Activated CD8-positive, alpha-beta T cell treated with anti-CD3 and anti-CD28 coated beads, Interleukin-2, amount 10 ng/mL, durations not matched to agents 7 days and 5 days (primary cell): ENCODE data around the gene CHRM1. TPM values are rescaled to one million over a fixed set of nuclear protein-coding genes. Genes with fewer than 3 reads are reported as not detected.

Source experiments
- ATAC-seq: fragments of 150-1000 bp; cut with Tn5 transposase; one replicate; pipeline ENCODE4 v1.10.0; 2021; ENCODE audit warnings: moderate library complexity
- CTCF ChIA-PET: fragments of 350-600 bp; sonication (Branson Sonifier 250); formaldehyde crosslinking; loops from one replicate; lab custom pipeline; 2021; ENCODE audit warnings: antibody characterized with exemption; lab: Charles Lee
- POLR2A ChIA-PET: fragments of 350-600 bp; sonication (Branson Sonifier 250); formaldehyde crosslinking; loops from one replicate; lab custom pipeline; 2021; ENCODE audit warnings: antibody characterized with exemption; lab: Charles Lee
- DNase-seq: peaks from one replicate; pipeline ENCODE4 v3.0.0-alpha.2; 2020
- H3K27ac Mint-ChIP-seq: one replicate; pipeline ENCODE4 v1.8.0; 2021; ENCODE audit warnings: mild to moderate bottlenecking, mixed read lengths
- H3K27me3 Mint-ChIP-seq: one replicate; pipeline ENCODE4 v1.8.0; 2021; ENCODE audit warnings: low read depth, mixed read lengths
- H3K36me3 Mint-ChIP-seq: one replicate; pipeline ENCODE4 v1.8.0; 2021; ENCODE audit warnings: low read depth, mixed read lengths
- H3K4me1 Mint-ChIP-seq: one replicate; pipeline ENCODE4 v1.8.0; 2021; ENCODE audit warnings: low read depth, mixed read lengths
- H3K4me3 Mint-ChIP-seq: one replicate; pipeline ENCODE4 v1.8.0; 2021; ENCODE audit warnings: mild to moderate bottlenecking, mixed read lengths
- H3K9me3 Mint-ChIP-seq: one replicate; pipeline ENCODE4 v1.8.0; 2022; ENCODE audit warnings: mixed read lengths; ENCODE audit not compliant: insufficient read depth
- total RNA-seq, 2 experiments: library from RNA; stranded (reverse); gene quantifications; one replicate each; pipeline ENCODE4 v1.2.3, GENCODE V29; 2021

Gene CHRM1
- total RNA-seq, 2 experiments from 2014 or later: not detected

- DNase-seq: no peak
- H3K4me3 Mint-ChIP-seq: no peak overlapping the region
- H3K36me3 Mint-ChIP-seq: no peaks in the 10 kb centered on the region
- CTCF ChIA-PET: interaction anchor here (4.0 kb wide), 1 partner anchor 10 kb away, joined by 26 read pairs; no protein-coding TSS in a partner anchor
- no peaks in the 10 kb centered on the region for H3K4me1 Mint-ChIP-seq
- POLR2A ChIA-PET: no interaction called here
- H3K27ac Mint-ChIP-seq: no peak overlapping the region
- peaks cover 20% of the 10 kb centered on the region for H3K27me3 Mint-ChIP-seq
- no peaks in the 10 kb centered on the region for H3K9me3 Mint-ChIP-seq
- no peak for ATAC-seq
Measured at GRCh38 chr11:62895501-62895900, 25.7 kb downstream of the CHRM1 start.

- POLR2A ChIA-PET: interaction anchor here (1.3 to 2.3 kb wide), 2 partner anchors 11 to 51 kb away, joined by 3 to 5 read pairs; partner anchors contain the start of gene SLC3A2
- ATAC-seq: peak; percentile 20
Measured at GRCh38 chr11:62892077-62892922, 28.9 kb downstream of the CHRM1 start.

GRCh38 chr11:62889484-62890437 is 31.4 kb downstream of the CHRM1 start:
- H3K27me3 Mint-ChIP-seq: peaks cover 2% of the 10 kb centered on the region
- CTCF ChIA-PET: interaction anchor here (0.9 kb wide), 1 partner anchor 16 kb away, joined by 3 read pairs; no protein-coding TSS in a partner anchor
- no peak overlapping the region for H3K4me3 Mint-ChIP-seq
- H3K9me3 Mint-ChIP-seq: no peaks in the 10 kb centered on the region
- DNase-seq (no peak), ATAC-seq (no peak)
- peak overlapping the region; percentile 48 for H3K27ac Mint-ChIP-seq
- peaks cover 48% of the 10 kb centered on the region for H3K36me3 Mint-ChIP-seq
- POLR2A ChIA-PET: interaction anchor here (0.5 to 1.2 kb wide), 3 partner anchors 8 to 34 kb away, joined by 3 to 6 read pairs (median 4); partner anchors contain the start of gene SLC3A2
- peaks cover 12% of the 10 kb centered on the region for H3K4me1 Mint-ChIP-seq

More at GRCh38 chr11:62892077-62892922, 28.9 kb downstream of the CHRM1 start:
- H3K36me3 Mint-ChIP-seq: peaks cover 27% of the 10 kb centered on the region
- no peak overlapping the region for H3K4me3 Mint-ChIP-seq
- peaks cover 8% of the 10 kb centered on the region for H3K27me3 Mint-ChIP-seq
- CTCF ChIA-PET: interaction anchor here (2.2 kb wide), 1 partner anchor 14 kb away, joined by 10 read pairs; no protein-coding TSS in a partner anchor
- no peaks in the 10 kb centered on the region for H3K4me1 Mint-ChIP-seq
- H3K27ac Mint-ChIP-seq: no peak overlapping the region
- no peaks in the 10 kb centered on the region for H3K9me3 Mint-ChIP-seq
- DNase-seq: no peak

GRCh38 chr11:62889126-62889483 is 32.1 kb downstream of the CHRM1 start:
- ATAC-seq (no peak), DNase-seq (no peak)
- Mint-ChIP-seq H3K27me3 (peaks cover 2% of the 10 kb centered on the region), H3K27ac (peak overlapping the region; percentile 48), H3K4me1 (peaks cover 16% of the 10 kb centered on the region), H3K9me3 (no peaks in the 10 kb centered on the region), H3K4me3 (no peak overlapping the region), H3K36me3 (peaks cover 53% of the 10 kb centered on the region)
- POLR2A ChIA-PET: interaction anchor here (0.5 to 1.2 kb wide), 3 partner anchors 8 to 34 kb away, joined by 3 to 6 read pairs (median 4); partner anchors contain the start of gene SLC3A2
- CTCF ChIA-PET: no interaction called here

GRCh38 chr11:62888406-62888805 is 32.8 kb downstream of the CHRM1 start:
- Mint-ChIP-seq H3K27me3 (peaks cover 2% of the 10 kb centered on the region), H3K4me3 (no peak overlapping the region), H3K27ac (no peak overlapping the region), H3K9me3 (no peaks in the 10 kb centered on the region), H3K4me1 (peaks cover 23% of the 10 kb centered on the region), H3K36me3 (peaks cover 60% of the 10 kb centered on the region)
- ChIA-PET POLR2A (no interaction called here), CTCF (no interaction called here)
- ATAC-seq (no peak), DNase-seq (no peak)

- ATAC-seq (no peak), DNase-seq (no peak)
- H3K36me3 Mint-ChIP-seq: peaks cover 90% of the 10 kb centered on the region
- CTCF ChIA-PET: interaction anchor here (1.4 to 1.8 kb wide), 2 partner anchors 21 to 99 kb away, joined by 3 to 8 read pairs; no protein-coding TSS in a partner anchor
- peaks cover 38% of the 10 kb centered on the region for H3K4me1 Mint-ChIP-seq
- peak overlapping the region; percentile 58 for H3K27ac Mint-ChIP-seq
- H3K9me3 Mint-ChIP-seq: no peaks in the 10 kb centered on the region
- POLR2A ChIA-PET: interaction anchor here (3.9 to 5.2 kb wide), 2 partner anchors 31 to 44 kb away, joined by 33 to 104 read pairs; no protein-coding TSS in a partner anchor
- H3K4me3 Mint-ChIP-seq: peak overlapping the region; percentile 5
- no peaks in the 10 kb centered on the region for H3K27me3 Mint-ChIP-seq
Measured at GRCh38 chr11:62885137-62885750, 35.9 kb downstream of the CHRM1 start.

GRCh38 chr11:62883673-62884072 is 37.5 kb downstream of the CHRM1 start:
- Mint-ChIP-seq H3K4me3 (peak overlapping the region; percentile 100), H3K4me1 (peaks cover 49% of the 10 kb centered on the region), H3K9me3 (no peaks in the 10 kb centered on the region), H3K36me3 (peaks cover 80% of the 10 kb centered on the region), H3K27me3 (no peaks in the 10 kb centered on the region), H3K27ac (peak overlapping the region; percentile 100)
- DNase-seq (no peak), ATAC-seq (no peak)
- CTCF ChIA-PET: interaction anchor here (0.8 to 1.5 kb wide), 5 partner anchors 23 to 488 kb away, joined by 3 to 13 read pairs (median 4); no protein-coding TSS in a partner anchor
- POLR2A ChIA-PET: interaction anchor here (0.6 to 5.2 kb wide), 3 partner anchors 30 to 1249 kb away, joined by 3 to 104 read pairs (median 33); no protein-coding TSS in a partner anchor

- Mint-ChIP-seq H3K9me3 (no peaks in the 10 kb centered on the region), H3K4me3 (peak overlapping the region; percentile 100), H3K36me3 (peaks cover 73% of the 10 kb centered on the region), H3K27ac (peak overlapping the region; percentile 100), H3K27me3 (no peaks in the 10 kb centered on the region), H3K4me1 (peaks cover 49% of the 10 kb centered on the region)
- ChIA-PET POLR2A (interaction anchor here (0.7 to 5.2 kb wide), 6 partner anchors 29 to 684 kb away, joined by 3 to 114 read pairs (median 21); partner anchors contain the start of genes HNRNPUL2, TTC9C, UQCC3 and WDR74), CTCF (interaction anchor here (0.8 to 3.9 kb wide), 10 partner anchors 20 to 459 kb away, joined by 3 to 46 read pairs (median 4); partner anchors contain the start of gene TMEM179B)
- DNase-seq: no peak
- no peak for ATAC-seq
Measured at GRCh38 chr11:62882788-62883501, 38.2 kb downstream of the CHRM1 start.

GRCh38 chr11:62882431-62882749 is 38.8 kb downstream of the CHRM1 start:
- Mint-ChIP-seq H3K9me3 (no peaks in the 10 kb centered on the region), H3K36me3 (peaks cover 71% of the 10 kb centered on the region), H3K27ac (peak overlapping the region; percentile 100), H3K4me1 (peaks cover 51% of the 10 kb centered on the region), H3K27me3 (no peaks in the 10 kb centered on the region), H3K4me3 (peak overlapping the region; percentile 100)
- no peak for DNase-seq
- ChIA-PET POLR2A (interaction anchor here (0.7 to 5.2 kb wide), 12 partner anchors 16 to 799 kb away, joined by 3 to 114 read pairs (median 9); partner anchors contain the start of genes HNRNPUL2, RTN3, STX5 and TMEM179B), CTCF (interaction anchor here (0.9 to 3.9 kb wide), 9 partner anchors 12 to 458 kb away, joined by 3 to 46 read pairs (median 4); partner anchors contain the start of gene TMEM179B)
- ATAC-seq: no peak
